GM23248 (cell line): Measurements from ENCODE around the gene GPC3.
"Not testable (repeated sequence)": the region's sequence is repeated elsewhere in the genome, so short reads cannot be mapped to it uniquely, and the experiment has no call there.

Source experiments
- EZH2 ChIP-seq: fragments of 200-600 bp; sonication (generic); IDR thresholded peaks from 2 replicates; pipeline ENCODE4 v1.6.1; 2018; ENCODE audit warnings: antibody characterized with exemption, mild to moderate bottlenecking; ENCODE audit not compliant: insufficient read depth, poor library complexity, severe bottlenecking
- EZH2phosphoT487 ChIP-seq: fragments of 200-600 bp; sonication (generic); IDR thresholded peaks from 2 replicates; pipeline ENCODE4 v1.6.1; 2018; ENCODE audit warnings: antibody characterized with exemption, moderate library complexity, mild to moderate bottlenecking, low read depth; ENCODE audit not compliant: insufficient read depth

- not testable (repeated sequence) for TF ChIP-seq EZH2phosphoT487, EZH2
Observed at GRCh38 chrX:133991057-133991456, 5.7 kb upstream of the GPC3 start.
